Measurements from ENCODE around the gene GATD1. TPM values are rescaled to one million over a fixed set of nuclear protein-coding genes. Genes with fewer than 3 reads are reported as not detected.
A peak's percentile ranks its signal among the peaks of the same experiment; 100 is the strongest.

GATD1 gene
- total RNA-seq, 2 donors from 2014 or later = 13.3 to 29.8 TPM

DNA sequence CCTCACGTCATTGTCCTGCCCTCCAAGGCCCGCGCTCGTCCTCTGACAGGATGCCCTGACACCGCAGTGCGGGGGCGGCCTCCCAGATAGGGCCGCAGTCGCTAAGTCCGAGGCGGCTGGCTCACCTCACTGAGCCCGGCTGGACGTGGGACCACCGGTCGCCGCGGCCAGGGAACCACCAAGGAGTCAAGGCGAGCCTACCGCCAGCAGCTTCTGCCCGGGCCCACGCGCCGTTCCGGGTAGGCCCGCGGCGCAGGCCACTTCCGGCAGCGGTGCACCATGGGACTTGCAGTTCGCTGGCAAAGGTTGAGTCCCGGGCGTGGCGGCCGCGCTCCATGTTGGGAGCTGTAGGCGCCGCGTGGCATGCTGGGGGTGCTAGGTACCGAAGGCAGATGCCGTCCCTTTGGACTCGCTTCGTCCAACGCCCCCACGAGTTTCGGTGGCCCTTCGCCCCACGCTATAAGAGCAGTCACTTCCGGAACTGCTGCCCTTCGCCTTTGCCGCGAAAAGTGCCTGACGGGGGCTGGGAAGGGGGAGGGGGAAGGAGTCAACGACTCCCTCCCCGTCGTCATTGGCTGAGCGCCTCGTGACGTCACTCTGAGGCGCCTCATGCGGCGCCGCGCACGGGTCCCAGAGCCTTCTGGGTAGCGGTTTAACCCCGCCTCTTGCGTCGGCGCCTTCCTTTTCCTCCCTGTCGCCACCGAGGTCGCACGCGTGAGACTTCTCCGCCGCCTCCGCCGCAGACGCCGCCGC, 32.2 kb upstream of the GATD1 start, which contains the start of gene RPLP2:
Gene RPLP2, plus strand, starts transcription at position 681 of the 753 bp plus-strand sequence. CDS start 268 bp downstream, outside the sequence.
- peak; percentile 99 for DNase-seq (ENCODE audit: low spot score)
- peak within 1 kb of the TSS; percentile 93 to 99 for H3K4me3 ChIP-seq
- H3K27ac ChIP-seq = peak within 1 kb of the TSS; percentile 97 to 99
- TF ChIP-seq CTCF (IDR thresholded peaks at IDR 0.05) = no peak
- peaks cover 30% of the 10 kb centered on the region for H3K36me3 ChIP-seq
- H3K27me3 ChIP-seq = no peaks in the 10 kb centered on the region
- peaks cover 0 to 45% of the 10 kb centered on the region in 2 donors for H3K4me1 ChIP-seq
- no peaks in the 10 kb centered on the region for H3K9me3 ChIP-seq

DNA sequence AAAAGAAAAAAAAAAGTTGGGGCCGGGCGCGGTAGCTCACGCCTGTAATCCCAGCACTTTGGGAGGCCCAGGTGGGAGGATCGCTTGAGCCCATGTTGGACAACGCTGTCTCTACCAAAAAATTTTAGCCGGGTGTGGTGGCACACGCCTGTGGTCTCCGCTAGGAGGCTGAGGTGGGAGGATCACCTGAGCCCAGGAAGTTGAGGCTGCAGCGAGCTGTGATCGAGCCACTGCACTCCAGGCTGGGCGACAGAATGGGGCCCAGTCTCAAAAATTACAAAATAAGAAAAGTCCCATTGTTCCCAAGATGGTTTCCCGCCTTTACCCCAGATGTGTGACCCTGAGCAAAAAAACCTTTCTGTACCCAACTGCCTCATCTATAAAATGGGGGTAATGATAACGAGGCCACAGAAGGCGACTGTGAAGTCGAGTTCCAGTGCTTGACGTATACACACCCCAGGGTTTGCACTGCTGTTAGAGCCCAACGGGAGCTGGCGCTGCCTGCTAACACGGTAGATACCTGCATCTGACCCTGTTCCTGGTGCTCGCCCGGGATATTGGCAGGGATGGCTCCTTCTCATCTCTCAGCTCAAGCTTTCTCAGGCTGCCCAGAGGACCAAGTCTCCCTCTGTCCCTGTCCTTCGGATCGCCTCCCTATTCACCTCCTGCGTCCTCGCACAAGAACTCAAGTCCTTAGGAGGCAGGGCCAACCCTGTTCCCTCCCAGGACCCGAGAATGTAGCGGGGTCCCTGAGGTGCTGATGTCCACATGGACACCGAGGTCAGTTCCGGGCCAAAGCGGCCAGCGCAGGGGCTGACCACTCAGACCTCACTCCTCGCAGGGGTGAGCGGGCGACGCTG, 31.4 kb upstream of the GATD1 start:
- TF ChIP-seq CTCF (IDR thresholded peaks at IDR 0.05) = no peak
- H3K4me3 ChIP-seq = peak overlapping the region; percentile 93 to 99
- DNase-seq (ENCODE audit: low spot score) = peak; percentile 93
- no peaks in the 10 kb centered on the region for H3K27me3 ChIP-seq
- peak overlapping the region; percentile 97 to 99 for H3K27ac ChIP-seq
- peaks cover 27% of the 10 kb centered on the region for H3K36me3 ChIP-seq
- peaks cover 0 to 53% of the 10 kb centered on the region in 2 donors for H3K4me1 ChIP-seq
- H3K9me3 ChIP-seq = no peaks in the 10 kb centered on the region

DNA sequence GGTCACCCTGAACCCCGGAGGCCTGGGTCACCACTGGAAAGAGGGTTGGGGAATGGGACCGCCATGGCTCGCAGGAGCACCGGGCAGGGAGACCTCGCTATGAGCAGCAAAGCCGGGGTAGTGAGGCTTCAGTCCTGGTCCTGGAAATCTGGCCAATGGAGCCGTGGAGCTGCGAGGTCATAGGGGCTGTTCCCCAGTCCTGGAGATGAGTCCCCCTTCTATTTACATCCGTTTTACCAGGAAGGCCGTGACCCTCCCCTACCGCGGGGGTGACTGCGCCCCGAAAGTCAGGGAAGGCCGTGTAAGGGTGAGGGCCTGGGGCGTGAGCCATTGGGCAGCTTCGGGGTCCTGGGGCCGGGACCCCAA, 27.3 kb upstream of the GATD1 start:
- Histone ChIP-seq H3K4me1 (peaks cover 0 to 34% of the 10 kb centered on the region in 2 donors), H3K9me3 (no peaks in the 10 kb centered on the region), H3K27ac (peak overlapping the region; percentile 90 to 93), H3K4me3 (peak overlapping the region; percentile 53 to 64), H3K27me3 (no peaks in the 10 kb centered on the region), H3K36me3 (no peaks in the 10 kb centered on the region)
- TF ChIP-seq CTCF (IDR thresholded peaks at IDR 0.05) = no peak
- no peak for DNase-seq (ENCODE audit: low spot score)

DNA sequence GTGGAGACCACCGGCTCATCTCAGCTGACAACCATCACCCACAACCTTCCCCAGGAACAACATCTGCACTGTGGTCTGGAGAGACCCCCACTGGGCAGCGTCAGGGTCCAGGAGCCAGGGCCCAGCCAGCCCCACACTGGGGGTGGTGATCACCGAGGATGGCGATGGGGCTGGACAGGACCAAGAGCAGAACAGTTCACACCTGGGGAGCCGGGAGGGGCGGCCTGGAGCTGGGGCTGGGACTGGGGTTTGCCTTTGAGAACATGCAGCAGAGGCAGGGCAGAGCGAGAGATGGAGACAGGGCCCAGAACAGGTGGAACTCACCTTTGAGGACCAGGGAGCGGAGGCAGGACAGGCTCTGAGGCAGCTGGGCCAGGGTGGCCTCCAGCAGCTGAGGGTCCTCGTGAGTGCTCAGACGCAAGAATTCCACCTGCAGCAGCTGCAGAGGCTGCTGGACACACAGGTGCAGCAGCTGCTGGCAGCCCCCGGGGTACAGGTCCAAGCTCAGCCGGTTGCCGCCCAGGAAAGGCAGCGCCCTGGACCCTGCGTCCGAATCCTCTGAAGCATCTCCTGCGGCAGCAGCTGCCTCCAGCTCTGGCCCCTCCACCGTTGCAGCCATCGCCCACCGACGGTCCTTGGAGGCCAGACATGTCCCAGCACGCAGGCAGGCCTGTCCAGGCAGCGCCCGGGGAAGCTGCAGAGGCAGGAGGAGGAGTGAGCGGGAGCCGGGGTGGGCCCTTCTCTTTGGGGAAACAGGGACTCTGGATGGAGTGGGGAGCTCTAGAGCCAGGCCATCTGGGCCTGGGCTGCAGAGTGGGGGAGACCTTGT, 26.7 kb upstream of the GATD1 start:
- Histone ChIP-seq H3K27ac (no peak overlapping the region), H3K36me3 (no peaks in the 10 kb centered on the region), H3K27me3 (no peaks in the 10 kb centered on the region), H3K9me3 (no peaks in the 10 kb centered on the region), H3K4me1 (peaks cover 0 to 37% of the 10 kb centered on the region in 2 donors), H3K4me3 (peak overlapping the region in 1 of 2 donors; percentile 64)
- no peak for TF ChIP-seq CTCF (IDR thresholded peaks at IDR 0.05)
- DNase-seq (ENCODE audit: low spot score) = no peak

DNA sequence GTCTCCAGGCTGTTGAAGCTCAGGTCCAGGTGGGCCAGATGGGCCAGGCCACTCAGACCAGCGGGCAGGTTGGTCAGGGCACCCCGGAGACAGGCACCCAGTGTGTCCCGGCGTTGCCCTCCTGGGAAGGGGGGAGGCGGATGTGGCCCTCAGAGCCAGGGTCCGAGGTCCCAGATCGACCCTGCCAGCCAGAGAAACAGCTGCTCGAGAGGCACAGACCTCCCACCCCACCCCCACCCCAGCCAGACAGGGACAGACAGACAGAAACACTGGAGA, 26.1 kb upstream of the GATD1 start:
- no peaks in the 10 kb centered on the region for H3K9me3 ChIP-seq
- TF ChIP-seq CTCF (IDR thresholded peaks at IDR 0.05) = no peak
- no peaks in the 10 kb centered on the region for H3K27me3 ChIP-seq
- no peak overlapping the region for H3K4me3 ChIP-seq
- no peak for DNase-seq (ENCODE audit: low spot score)
- no peaks in the 10 kb centered on the region for H3K36me3 ChIP-seq
- no peak overlapping the region for H3K27ac ChIP-seq
- peaks cover 0 to 36% of the 10 kb centered on the region in 2 donors for H3K4me1 ChIP-seq

Data from right atrium auricular region (tissue), 2 donors.